Measurements from ENCODE around the gene FUT2.
A peak's percentile ranks its signal among the peaks of the same experiment; 100 is the strongest.
"Not testable (repeated sequence)": the region's sequence is repeated elsewhere in the genome, so short reads cannot be mapped to it uniquely, and the experiment has no call there.

Gene FUT2

GRCh38 chr19:48698046-48698445 is 2.3 kb downstream of the FUT2 start:
- no peak for DNase-seq

GRCh38 chr19:48702701-48703100 is 6.9 kb downstream of the FUT2 start:
- DNase-seq = no peak

- DNase-seq = no peak
Measured at GRCh38 chr19:48703316-48703715, 7.5 kb downstream of the FUT2 start.

- no peak for DNase-seq
Measured at GRCh38 chr19:48705431-48705830, 9.7 kb downstream of the FUT2 start.

GRCh38 chr19:48708471-48708870 is 12.7 kb downstream of the FUT2 start:
- DNase-seq = no peak

- no peak for DNase-seq
Measured at GRCh38 chr19:48711106-48711662, 15.4 kb downstream of the FUT2 start.

GRCh38 chr19:48713041-48713863 is 17.5 kb downstream of the FUT2 start:
- DNase-seq = peak in 13 of 56 donors; percentile 4 to 29 (median 13)

GRCh38 chr19:48713864-48714755 is 18.3 kb downstream of the FUT2 start:
- DNase-seq = peak; percentile 75 to 100 (median 99)

- DNase-seq = peak in 3 of 56 donors; percentile 9 to 58 (median 16)
Measured at GRCh38 chr19:48714759-48715675, 19.2 kb downstream of the FUT2 start.

GRCh38 chr19:48715681-48716171 is 20.0 kb downstream of the FUT2 start:
- DNase-seq = no peak

- peak in 48 of 56 donors; percentile 8 to 76 (median 44) for DNase-seq
Measured at GRCh38 chr19:48716562-48717291, 21.0 kb downstream of the FUT2 start.

GRCh38 chr19:48718106-48718505 is 22.3 kb downstream of the FUT2 start:
- DNase-seq = not testable (repeated sequence)

GRCh38 chr19:48718711-48719231 is 23.0 kb downstream of the FUT2 start:
- no peak for DNase-seq

- DNase-seq = no peak
Measured at GRCh38 chr19:48719263-48720171, 23.7 kb downstream of the FUT2 start, which contains the start of gene MAMSTR. Gene MAMSTR (minus strand): TSS chr19:48719725. CDS start chr19:48719031, 694 bp downstream.

GRCh38 chr19:48720251-48720612 is 24.5 kb downstream of the FUT2 start:
- DNase-seq = no peak

GRCh38 chr19:48720613-48721296 is 25.0 kb downstream of the FUT2 start:
- peak; percentile 84 to 100 (median 98) for DNase-seq

- no peak for DNase-seq
Measured at GRCh38 chr19:48722196-48722708, 26.5 kb downstream of the FUT2 start.
